SU-DHL-6 (cell line): Measurements from ENCODE around the gene HK3.

Experiments
- CTCF ChIP-seq: fragments of 200-600 bp; sonication (generic); IDR thresholded peaks from one replicate; pipeline ENCODE4 v1.5.1; 2017; ENCODE audit warnings: antibody characterized with exemption, mild to moderate bottlenecking, low read length, moderate library complexity; ENCODE audit not compliant: insufficient read depth, poor library complexity, severe bottlenecking
- EZH2phosphoT487 ChIP-seq: fragments of 200-600 bp; sonication (generic), shearing (Covaris generic); conservative IDR thresholded peaks from 2 replicates; pipeline ENCODE4 v1.6.1; 2018; ENCODE audit warnings: mild to moderate bottlenecking, antibody characterized with exemption, low read length, moderate library complexity, mixed read lengths

- no peak for TF ChIP-seq EZH2phosphoT487
- TF ChIP-seq CTCF, result no peak
Measured at GRCh38 chr5:176882567-176882903, 16.6 kb downstream of the HK3 start.
